Stimulated activated CD4-positive, alpha-beta T cell treated with anti-CD3 and anti-CD28 coated beads, Interleukin-4, amount 100 ng/mL, for 1 hour (primary cell): ENCODE data around the gene PLA2G10.
"Not testable (repeated sequence)": the region's sequence is repeated elsewhere in the genome, so short reads cannot be mapped to it uniquely, and the experiment has no call there.

Source experiments
- DNase-seq: peaks from one replicate; pipeline ENCODE4 v3.0.0-alpha.2; 2020

Gene PLA2G10

GRCh38 chr16:14658063-14658462 is 36.0 kb downstream of the PLA2G10 start:
- no peak for DNase-seq

GRCh38 chr16:14652726-14653125 is 41.4 kb downstream of the PLA2G10 start:
- DNase-seq = no peak

- no peak for DNase-seq
These were observed 43.5 kb downstream of the PLA2G10 start for GRCh38 chr16:14650629-14651028.

- no peak for DNase-seq
These were observed 44.3 kb downstream of the PLA2G10 start for GRCh38 chr16:14649816-14650215.

GRCh38 chr16:14641926-14642325 is 52.2 kb downstream of the PLA2G10 start:
- DNase-seq = no peak

DNA sequence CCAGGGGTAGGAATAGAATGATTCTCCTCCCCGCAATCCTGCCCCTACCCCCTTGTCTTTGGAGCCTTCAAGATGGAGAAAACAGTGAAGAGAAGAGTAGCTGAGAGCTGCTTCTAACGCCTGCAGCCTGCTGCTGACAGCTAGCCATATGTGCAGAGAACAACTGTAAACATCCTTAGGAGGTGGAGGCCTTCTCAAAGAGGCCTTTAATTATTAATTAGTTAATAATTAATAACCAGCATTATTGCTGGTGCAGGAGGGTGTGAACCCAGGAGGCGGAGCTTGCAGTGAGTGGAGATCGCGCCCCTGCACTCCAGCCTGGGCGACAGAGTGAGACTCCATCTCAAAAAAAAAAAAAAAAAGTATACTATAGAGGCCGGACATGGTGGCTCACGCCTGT is 52.9 kb downstream of the PLA2G10 start:
- no peak for DNase-seq

DNA sequence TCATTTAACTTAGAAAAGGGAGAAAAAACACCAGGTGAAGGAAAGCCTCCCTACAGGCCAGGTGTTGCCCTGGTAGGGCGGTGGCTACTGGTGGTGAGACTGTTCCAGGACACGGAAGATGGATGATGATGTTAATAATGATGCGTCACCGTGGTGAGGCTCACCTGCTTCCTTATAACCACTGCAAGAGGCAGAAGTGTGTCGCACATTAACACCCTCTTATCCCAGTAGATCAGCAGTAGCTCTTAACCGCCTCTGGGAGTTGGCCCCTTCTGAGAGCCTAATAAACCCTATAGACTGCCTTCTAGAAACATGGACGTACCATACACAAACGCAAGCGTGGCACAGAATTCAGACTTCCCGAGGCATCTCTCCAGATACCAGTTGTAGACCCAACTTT is 53.6 kb downstream of the PLA2G10 start:
- no peak for DNase-seq

- DNase-seq = not testable (repeated sequence)
These were observed 57.2 kb downstream of the PLA2G10 start for GRCh38 chr16:14636951-14637240.

DNA sequence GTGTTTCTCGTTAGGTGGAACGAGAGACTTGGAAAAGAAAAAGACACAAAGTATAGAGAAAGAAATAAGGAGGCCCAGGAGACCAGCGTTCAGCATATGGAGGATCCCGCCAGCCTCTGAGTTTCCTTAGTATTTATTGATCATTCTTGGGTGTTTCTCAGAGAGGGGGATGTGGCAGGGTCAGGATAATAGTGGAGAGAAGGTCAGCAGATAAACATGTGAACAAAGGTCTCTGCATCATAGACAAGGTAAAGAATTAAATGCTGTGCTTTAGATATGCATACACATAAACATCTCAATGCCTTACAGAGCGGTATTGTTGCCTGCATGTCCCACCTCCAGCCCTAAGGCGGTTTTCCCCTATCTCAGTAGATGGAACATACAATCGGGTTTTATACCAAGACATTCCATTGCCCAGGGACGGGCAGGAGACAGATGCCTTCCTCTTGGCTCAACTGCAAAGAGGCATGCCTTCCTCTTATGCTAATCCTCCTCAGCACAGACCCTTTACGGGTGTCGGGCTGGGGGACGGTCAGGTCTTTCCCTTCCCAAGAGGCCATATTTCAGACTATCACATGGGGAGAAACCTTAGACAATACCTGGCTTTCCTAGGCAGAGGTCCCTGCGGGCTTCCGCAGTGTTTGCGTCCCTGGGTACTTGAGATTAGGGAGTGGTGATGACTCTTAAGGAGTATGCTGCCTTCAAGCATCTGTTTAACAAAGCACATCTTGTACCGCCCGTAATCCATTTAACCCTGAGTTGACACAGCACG is 57.7 kb downstream of the PLA2G10 start:
- DNase-seq = not testable (repeated sequence)

DNA sequence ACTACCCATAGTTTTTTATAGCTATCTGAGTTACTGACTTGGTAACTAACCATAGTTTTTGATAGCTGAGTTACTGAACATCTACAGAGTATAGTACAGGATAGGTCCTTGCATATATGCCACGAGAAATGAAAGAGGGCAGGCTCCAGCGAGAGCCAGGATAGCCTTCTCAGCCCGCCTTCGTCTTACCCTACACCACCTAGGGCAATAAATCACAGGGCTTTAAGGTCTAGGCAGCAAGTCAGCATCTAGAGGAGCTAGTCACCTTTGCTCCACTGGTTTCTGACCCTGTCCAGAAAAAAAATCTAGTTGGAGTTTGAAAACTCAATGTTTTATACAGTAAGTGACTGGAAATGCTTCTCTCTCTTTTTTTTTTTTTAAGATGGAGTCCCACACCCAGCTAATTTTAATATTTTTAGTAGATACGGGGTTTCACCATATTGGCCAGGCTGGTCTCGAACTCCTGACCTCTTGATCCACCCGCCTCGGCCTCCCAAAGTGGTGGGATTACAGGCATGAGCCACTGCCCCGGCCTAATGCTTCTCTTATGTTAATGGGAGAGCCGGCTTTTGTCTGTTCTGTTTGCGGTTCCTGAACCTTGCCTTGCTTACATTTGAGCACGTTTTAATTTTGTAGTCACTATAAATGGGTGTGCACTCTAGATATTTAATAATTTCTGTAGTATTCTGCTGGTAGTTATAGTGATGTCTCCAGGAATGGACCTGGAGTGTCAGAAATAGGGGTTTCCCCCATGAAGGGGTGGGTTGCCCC is 58.5 kb downstream of the PLA2G10 start:
- no peak for DNase-seq

- DNase-seq = no peak
These were observed 59.8 kb downstream of the PLA2G10 start for GRCh38 chr16:14634389-14634725.

DNA sequence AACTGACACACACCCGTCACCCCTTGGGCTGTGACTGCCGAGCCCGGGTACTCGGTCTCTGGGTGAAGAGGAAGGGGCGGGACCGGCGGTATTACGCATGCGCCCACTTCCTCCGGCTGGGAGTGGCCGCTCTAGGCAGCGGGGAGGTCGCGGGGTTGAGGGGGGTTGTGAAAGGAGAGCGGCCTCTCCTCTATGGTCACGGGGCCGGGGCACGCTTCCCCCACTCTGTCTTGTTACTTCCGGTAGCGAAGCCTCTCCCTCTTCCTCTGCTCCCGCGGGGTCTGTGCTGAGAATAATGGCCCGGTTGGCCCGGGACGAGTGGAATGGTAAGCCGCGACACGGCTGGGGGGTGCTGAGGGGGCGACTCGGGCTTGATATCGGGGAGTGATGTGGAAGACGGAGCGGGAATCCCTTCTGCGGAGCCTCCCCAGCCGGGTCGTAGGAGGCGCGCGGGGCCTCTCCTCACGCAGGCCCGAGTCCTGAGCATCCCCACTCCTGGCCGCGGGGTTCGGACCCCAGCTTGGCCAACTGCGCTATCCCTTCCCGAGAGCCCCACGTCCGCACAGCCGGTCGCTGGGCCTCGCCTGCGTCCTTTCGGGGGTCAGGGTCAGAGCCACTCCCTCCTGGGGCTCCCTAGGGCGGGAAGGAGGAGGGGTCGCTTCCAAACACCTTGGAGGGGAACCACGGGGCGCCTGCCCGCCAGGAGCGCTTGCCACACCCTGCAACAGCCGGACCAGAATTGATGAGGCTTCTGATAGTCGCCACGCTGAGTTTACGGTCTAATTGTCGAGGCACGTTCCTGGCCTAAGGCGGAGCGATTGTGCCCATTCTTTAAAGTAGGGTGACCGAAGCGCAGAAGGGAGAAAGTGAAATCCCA is 61.2 kb downstream of the PLA2G10 start, which contains the start of gene BFAR:
TSS of gene BFAR (plus strand) at position 259 of the 877 bp plus-strand sequence. CDS start 11,396 bp downstream, outside the sequence.
- DNase-seq = peak; percentile 99

- DNase-seq = not testable (repeated sequence)
These were observed 63.3 kb downstream of the PLA2G10 start for GRCh38 chr16:14630620-14631330.

- peak; percentile 98 for DNase-seq
These were observed 64.0 kb downstream of the PLA2G10 start, which contains the start of gene PARN for GRCh38 chr16:14629919-14630619. Gene PARN, minus strand, starts transcription at chr16:14630260. Its CDS starts 135 bp downstream, at chr16:14630125.

- no peak for DNase-seq
These were observed 64.5 kb downstream of the PLA2G10 start for GRCh38 chr16:14629612-14629918.

- DNase-seq = no peak
These were observed 65.1 kb downstream of the PLA2G10 start for GRCh38 chr16:14628806-14629611.

DNA sequence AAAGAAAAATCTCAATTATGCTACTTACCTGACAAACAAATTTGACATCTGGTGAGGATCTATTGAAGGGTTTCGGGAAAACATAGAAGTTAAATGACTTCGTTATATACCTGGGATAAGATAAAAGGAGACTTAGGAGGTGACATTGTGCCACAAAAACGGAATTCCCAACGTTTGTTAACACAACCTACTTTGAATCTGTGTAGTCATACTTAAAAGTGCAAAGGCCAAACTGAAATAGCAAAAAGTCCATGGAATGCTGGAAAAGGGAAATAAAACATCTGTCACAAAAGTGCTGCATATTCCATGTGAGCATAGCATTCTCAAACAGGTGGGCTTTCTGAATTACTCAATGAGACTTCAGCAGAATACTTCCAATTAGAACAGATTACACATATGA is 67.0 kb downstream of the PLA2G10 start:
- no peak for DNase-seq
